Right renal pelvis (tissue), 4 donors: ENCODE results near the gene MMS19. TPM values are rescaled to one million over a fixed set of nuclear protein-coding genes. Genes with fewer than 3 reads are reported as not detected.

Experiments used
- DNase-seq, 4 donors: peaks; one replicate each; pipeline ENCODE4 v3.0.0-alpha.2; 2013; ENCODE audit warnings: low read depth in 4 of 4, low spot score in 3 of 4, missing footprints in 1 of 4
- polyA plus RNA-seq, 4 donors: library from polyadenylated mRNA; unstranded; fragments of 120-200 nt; gene quantifications; one replicate each; pipeline ENCODE4 v1.2.1, GENCODE V29; 2013; ENCODE audit not compliant: insufficient read length in 4 of 4

MMS19 gene
- 10 to 100 TPM; 80.3 to 88.4 (median 82.9) TPM for polyA plus RNA-seq

GRCh38 chr10:97498076-97498840 lies at the start of gene MMS19:
Gene MMS19 (minus strand): TSS chr10:97498422. CDS start chr10:97498384, 38 bp downstream.
- DNase-seq: peak; percentile 95 to 98 (median 96)

GRCh38 chr10:97547962-97548361 lies 49.7 kb upstream of the MMS19 start:
- DNase-seq: no peak

- DNase-seq: no peak
Measured at GRCh38 chr10:97547271-97547600, 49.0 kb upstream of the MMS19 start.

- DNase-seq: no peak
Measured at GRCh38 chr10:97546456-97547270, 48.4 kb upstream of the MMS19 start.

GRCh38 chr10:97543025-97543546 lies 44.9 kb upstream of the MMS19 start:
- DNase-seq: no peak

- DNase-seq: no peak
Measured at GRCh38 chr10:97542169-97543024, 44.2 kb upstream of the MMS19 start.

- no peak for DNase-seq
Measured at GRCh38 chr10:97540669-97541500, 42.7 kb upstream of the MMS19 start.

GRCh38 chr10:97539523-97540200 lies 41.4 kb upstream of the MMS19 start:
- no peak for DNase-seq

- no peak for DNase-seq
Measured at GRCh38 chr10:97538839-97539238, 40.6 kb upstream of the MMS19 start.

- DNase-seq: no peak
Measured at GRCh38 chr10:97538411-97538810, 40.2 kb upstream of the MMS19 start.

GRCh38 chr10:97537186-97537869 lies 39.1 kb upstream of the MMS19 start:
- DNase-seq: no peak

GRCh38 chr10:97534746-97535367 lies 36.6 kb upstream of the MMS19 start:
- DNase-seq: no peak

GRCh38 chr10:97533888-97534287 lies 35.7 kb upstream of the MMS19 start:
- DNase-seq: no peak

GRCh38 chr10:97532935-97533671 lies 34.9 kb upstream of the MMS19 start:
- DNase-seq: no peak

GRCh38 chr10:97531401-97531986 lies 33.3 kb upstream of the MMS19 start:
- DNase-seq: no peak

- no peak for DNase-seq
Measured at GRCh38 chr10:97529685-97530465, 31.7 kb upstream of the MMS19 start.
